22Rv1 (cell line): ENCODE results near the gene ZDHHC8.

Experiments
- H3K27ac ChIP-seq: fragments of 450-650 bp; 2 replicates; pipeline ENCODE4 v1.5.1; 2017
- CTCF ChIP-seq: fragments of 450-650 bp; IDR thresholded peaks from 2 replicates; pipeline ENCODE4 v1.5.1; 2017; ENCODE audit warnings: mild to moderate bottlenecking
- ZFX ChIP-seq: fragments of 450-650 bp; IDR thresholded peaks from 2 replicates; pipeline ENCODE4 v1.6.1; 2017; ENCODE audit warnings: antibody characterized with exemption, borderline replicate concordance

ZDHHC8 gene

GRCh38 chr22:20091690-20092476, 39.7 kb upstream of the ZDHHC8 start:
- TF ChIP-seq CTCF (no peak), ZFX (no peak)
- no peak overlapping the region for H3K27ac ChIP-seq

- no peak for TF ChIP-seq ZFX
- no peak for TF ChIP-seq CTCF
- no peak overlapping the region for H3K27ac ChIP-seq
Measured at GRCh38 chr22:20092477-20092854, 39.1 kb upstream of the ZDHHC8 start.

GRCh38 chr22:20093418-20094196, 38.0 kb upstream of the ZDHHC8 start:
- TF ChIP-seq CTCF (no peak), ZFX (no peak)
- no peak overlapping the region for H3K27ac ChIP-seq

- TF ChIP-seq CTCF (no peak), ZFX (no peak)
- H3K27ac ChIP-seq, result no peak overlapping the region
Measured at GRCh38 chr22:20094197-20094807, 37.3 kb upstream of the ZDHHC8 start.

- no peak overlapping the region for H3K27ac ChIP-seq
- TF ChIP-seq CTCF (no peak), ZFX (no peak)
Measured at GRCh38 chr22:20095521-20095920, 36.1 kb upstream of the ZDHHC8 start.

GRCh38 chr22:20096574-20097420, 34.8 kb upstream of the ZDHHC8 start:
- TF ChIP-seq ZFX, result no peak
- TF ChIP-seq CTCF, result no peak
- no peak overlapping the region for H3K27ac ChIP-seq
